OCI-LY3 (cell line): Measurements from ENCODE around the gene TFPI.

Experiments used
- H2AFZ ChIP-seq: fragments of 200-600, 300-600 bp; shearing (Covaris generic); 2 replicates; pipeline ENCODE4 v1.6.0; 2014; ENCODE audit warnings: antibody characterized with exemption, low read depth, low read length
- H3K27ac ChIP-seq: fragments of 200-600, 300-600 bp; sonication (generic); 2 replicates; pipeline ENCODE4 v1.5.1; 2014; ENCODE audit warnings: mild to moderate bottlenecking, low read length, moderate library complexity, mixed read lengths
- H3K27me3 ChIP-seq: fragments of 200-600, 300-600 bp; sonication (generic); 2 replicates; pipeline ENCODE4 v1.6.1; 2014; ENCODE audit warnings: low read depth, low read length, mixed read lengths
- H3K36me3 ChIP-seq: fragments of 200-600, 300-600 bp; sonication (generic); replicated peaks from 2 replicates; pipeline ENCODE3; 2014; ENCODE audit warnings: low read depth, low read length, mixed read lengths
- H3K4me1 ChIP-seq: fragments of 300-600, 200-600 bp; sonication (generic); 2 replicates; pipeline ENCODE4 v1.6.1; 2014; ENCODE audit warnings: low read length, mixed read lengths
- H3K4me2 ChIP-seq: fragments of 200-600, 300-600 bp; sonication (generic); 2 replicates; pipeline ENCODE4 v1.6.1; 2014; ENCODE audit warnings: low read length, mixed read lengths
- H3K4me3 ChIP-seq: fragments of 300-600, 200-600 bp; sonication (generic); 2 replicates; pipeline ENCODE4 v1.5.1; 2014; ENCODE audit warnings: antibody characterized with exemption, mild to moderate bottlenecking, low read length, moderate library complexity
- H3K79me2 ChIP-seq: fragments of 300-600, 200-600 bp; shearing (Covaris generic); 2 replicates; pipeline ENCODE4 v1.6.1; 2014; ENCODE audit warnings: mild to moderate bottlenecking, low read length, mixed read lengths
- H3K9ac ChIP-seq: fragments of 300-600, 200-600 bp; shearing (Covaris generic); 2 replicates; pipeline ENCODE4 v1.6.0; 2014; ENCODE audit warnings: mild to moderate bottlenecking, low read length, moderate library complexity
- H3K9me3 ChIP-seq: fragments of 200-600, 300-600 bp; shearing (Covaris generic); 2 replicates; pipeline ENCODE4 v1.6.1; 2014; ENCODE audit warnings: low read length, mixed read lengths; ENCODE audit not compliant: insufficient read depth
- H4K20me1 ChIP-seq: fragments of 200-600, 300-600 bp; sonication (generic); 2 replicates; pipeline ENCODE4 v1.6.1; 2016; ENCODE audit warnings: low read length, mixed read lengths; ENCODE audit not compliant: insufficient read depth
- CTCF ChIP-seq: fragments of 200-600, 300-600 bp; sonication (generic); IDR thresholded peaks from 2 replicates; pipeline ENCODE4 v1.5.1; 2014; ENCODE audit warnings: antibody characterized with exemption, low read length, low read depth
- EZH2phosphoT487 ChIP-seq: fragments of 200-600 bp; shearing (Covaris generic); IDR thresholded peaks from 2 replicates; pipeline ENCODE4 v1.6.1; 2018; ENCODE audit warnings: antibody characterized with exemption, mixed run types, low read depth

Gene TFPI

GRCh38 chr2:187451510-187451909 lies 102.7 kb downstream of the TFPI start:
- no peak overlapping the region for H3K9ac ChIP-seq
- no peaks in the 10 kb centered on the region for H3K79me2 ChIP-seq
- H4K20me1 ChIP-seq, result no peaks in the 10 kb centered on the region
- H3K36me3 ChIP-seq, result no peaks in the 10 kb centered on the region
- H3K27me3 ChIP-seq, result no peaks in the 10 kb centered on the region
- H2AFZ ChIP-seq, result no peak overlapping the region
- no peak overlapping the region for H3K27ac ChIP-seq
- H3K4me2 ChIP-seq, result no peak overlapping the region
- TF ChIP-seq CTCF (no peak), EZH2phosphoT487 (no peak)
- H3K9me3 ChIP-seq, result no peaks in the 10 kb centered on the region
- H3K4me3 ChIP-seq, result no peak overlapping the region
- peaks cover 8% of the 10 kb centered on the region for H3K4me1 ChIP-seq

- Histone ChIP-seq H4K20me1 (no peaks in the 10 kb centered on the region), H3K4me3 (peak overlapping the region; percentile 5), H3K4me1 (peaks cover 8% of the 10 kb centered on the region), H3K27ac (no peak overlapping the region), H3K36me3 (no peaks in the 10 kb centered on the region), H3K9ac (no peak overlapping the region), H3K9me3 (no peaks in the 10 kb centered on the region), H2AFZ (peak overlapping the region; percentile 98; the same call in 1 of the 2 replicates), H3K27me3 (no peaks in the 10 kb centered on the region), H3K4me2 (peak overlapping the region; percentile 72), H3K79me2 (no peaks in the 10 kb centered on the region)
- TF ChIP-seq EZH2phosphoT487, result no peak
- no peak for TF ChIP-seq CTCF
Observed at GRCh38 chr2:187447336-187447735, 106.9 kb downstream of the TFPI start.

- no peak overlapping the region for H3K27ac ChIP-seq
- no peak for TF ChIP-seq CTCF
- no peak for TF ChIP-seq EZH2phosphoT487
- H4K20me1 ChIP-seq, result no peaks in the 10 kb centered on the region
- no peak overlapping the region for H2AFZ ChIP-seq
- peaks cover 8% of the 10 kb centered on the region for H3K4me1 ChIP-seq
- no peaks in the 10 kb centered on the region for H3K9me3 ChIP-seq
- H3K79me2 ChIP-seq, result no peaks in the 10 kb centered on the region
- H3K4me2 ChIP-seq, result peak overlapping the region; percentile 72
- H3K36me3 ChIP-seq, result no peaks in the 10 kb centered on the region
- H3K4me3 ChIP-seq, result no peak overlapping the region
- no peak overlapping the region for H3K9ac ChIP-seq
- no peaks in the 10 kb centered on the region for H3K27me3 ChIP-seq
Observed at GRCh38 chr2:187446711-187447110, 107.5 kb downstream of the TFPI start.

- H3K4me1 ChIP-seq, result peaks cover 8% of the 10 kb centered on the region
Observed at GRCh38 chr2:187445051-187445450, 109.2 kb downstream of the TFPI start.

More at GRCh38 chr2:187445051-187445450, 109.2 kb downstream of the TFPI start:
- H2AFZ ChIP-seq, result no peak overlapping the region
- TF ChIP-seq CTCF (no peak), EZH2phosphoT487 (no peak)
- no peaks in the 10 kb centered on the region for H4K20me1 ChIP-seq
- H3K27ac ChIP-seq, result no peak overlapping the region
- H3K4me2 ChIP-seq, result no peak overlapping the region
- H3K79me2 ChIP-seq, result no peaks in the 10 kb centered on the region
- no peaks in the 10 kb centered on the region for H3K27me3 ChIP-seq
- no peaks in the 10 kb centered on the region for H3K36me3 ChIP-seq
- H3K9ac ChIP-seq, result no peak overlapping the region
- H3K9me3 ChIP-seq, result no peaks in the 10 kb centered on the region
- no peak overlapping the region for H3K4me3 ChIP-seq
